ENCODE measurements around the gene ARL5C.

Gene ARL5C

GRCh38 chr17:39173526-39174274 is 7.7 kb upstream of the ARL5C start:
- H3K27me3 ChIP-seq (ENCODE audit: insufficient read depth, low read length): no peaks in the 10 kb centered on the region
- no peak overlapping the region for H3K4me3 ChIP-seq (ENCODE audit: low read depth, low read length)
- no peaks in the 10 kb centered on the region for H3K9me3 ChIP-seq (ENCODE audit: insufficient read depth, low read depth, low read length)
- no peak overlapping the region for H2BK120ac ChIP-seq (ENCODE audit: insufficient read depth, low read length, poor library complexity)
- no peak overlapping the region for H3K18ac ChIP-seq (ENCODE audit: low read length)
- no peaks in the 10 kb centered on the region for H3K79me1 ChIP-seq (ENCODE audit: low read length)
- no peak overlapping the region for H2AK5ac ChIP-seq (ENCODE audit: low read length)
- no peak overlapping the region for H3K9ac ChIP-seq (ENCODE audit: low read length)
- H3K23ac ChIP-seq (ENCODE audit: low read length): no peak overlapping the region
- no peaks in the 10 kb centered on the region for H3K79me2 ChIP-seq (ENCODE audit: control insufficient read depth, insufficient read depth, low read length, poor library complexity)
- no peak overlapping the region for H2AFZ ChIP-seq (ENCODE audit: insufficient read depth, low read length, poor library complexity)
- H3K27ac ChIP-seq (ENCODE audit: low read depth, low read length): no peak overlapping the region
- H3K4me2 ChIP-seq (ENCODE audit: low read length): no peak overlapping the region
- no peak overlapping the region for H4K8ac ChIP-seq (ENCODE audit: low read depth, low read length)
- H3K4me1 ChIP-seq (ENCODE audit: control insufficient read depth in 1 of 2, insufficient read depth in 2 of 2, low read length in 2 of 2): no peaks in the 10 kb centered on the region
- no peak overlapping the region for H4K12ac ChIP-seq (ENCODE audit: low read depth, low read length)
- no peak overlapping the region for H4K91ac ChIP-seq (ENCODE audit: low read depth, low read length)
- H3K4ac ChIP-seq (ENCODE audit: low read depth, low read length): no peak overlapping the region
- peaks cover 0 to 4% of the 10 kb centered on the region in 2 experiments for H3K36me3 ChIP-seq (ENCODE audit: control insufficient read depth in 1 of 2, insufficient read depth in 2 of 2, low read length in 2 of 2)
- DNase-seq: no peak
- H2BK12ac ChIP-seq (ENCODE audit: low read length): no peak overlapping the region
- H3K14ac ChIP-seq (ENCODE audit: low read length): no peak overlapping the region
- no peak overlapping the region for H2BK5ac ChIP-seq (ENCODE audit: low read depth, low read length, poor library complexity)
- WGBS (ENCODE audit: extremely low coverage, insufficient coverage, insufficient read length): no CpG with 5 or more reads among the region's 10 CpGs

- Histone ChIP-seq H3K9me3 (ENCODE audit: insufficient read depth, low read depth, low read length) (no peaks in the 10 kb centered on the region), H4K91ac (ENCODE audit: low read depth, low read length) (no peak overlapping the region), H3K4ac (ENCODE audit: low read depth, low read length) (no peak overlapping the region), H3K14ac (ENCODE audit: low read length) (no peak overlapping the region), H3K4me3 (ENCODE audit: low read depth, low read length) (no peak overlapping the region), H2BK120ac (ENCODE audit: insufficient read depth, low read length, poor library complexity) (no peak overlapping the region), H3K27me3 (ENCODE audit: insufficient read depth, low read length) (no peaks in the 10 kb centered on the region), H2AK5ac (ENCODE audit: low read length) (no peak overlapping the region), H3K36me3 (ENCODE audit: control insufficient read depth in 1 of 2, insufficient read depth in 2 of 2, low read length in 2 of 2) (peaks cover 0 to 4% of the 10 kb centered on the region in 2 experiments), H2BK5ac (ENCODE audit: low read depth, low read length, poor library complexity) (no peak overlapping the region), H3K23ac (ENCODE audit: low read length) (no peak overlapping the region), H3K18ac (ENCODE audit: low read length) (no peak overlapping the region), H4K12ac (ENCODE audit: low read depth, low read length) (no peak overlapping the region), H2AFZ (ENCODE audit: insufficient read depth, low read length, poor library complexity) (no peak overlapping the region), H3K4me2 (ENCODE audit: low read length) (no peak overlapping the region), H3K79me2 (ENCODE audit: control insufficient read depth, insufficient read depth, low read length, poor library complexity) (no peaks in the 10 kb centered on the region), H3K9ac (ENCODE audit: low read length) (no peak overlapping the region), H3K79me1 (ENCODE audit: low read length) (no peaks in the 10 kb centered on the region), H3K27ac (ENCODE audit: low read depth, low read length) (no peak overlapping the region), H2BK12ac (ENCODE audit: low read length) (no peak overlapping the region), H4K8ac (ENCODE audit: low read depth, low read length) (no peak overlapping the region), H3K4me1 (ENCODE audit: control insufficient read depth in 1 of 2, insufficient read depth in 2 of 2, low read length in 2 of 2) (no peaks in the 10 kb centered on the region)
- no peak for DNase-seq
- no CpG with 5 or more reads among the region's 5 CpGs for WGBS (ENCODE audit: extremely low coverage, insufficient coverage, insufficient read length)
Measured at GRCh38 chr17:39173080-39173479, 7.1 kb upstream of the ARL5C start.

- Histone ChIP-seq H3K9me3 (ENCODE audit: insufficient read depth, low read depth, low read length) (no peaks in the 10 kb centered on the region), H3K4me2 (ENCODE audit: low read length) (no peak overlapping the region), H4K8ac (ENCODE audit: low read depth, low read length) (no peak overlapping the region), H3K4me1 (ENCODE audit: control insufficient read depth in 1 of 2, insufficient read depth in 2 of 2, low read length in 2 of 2) (peaks cover 0 to 2% of the 10 kb centered on the region in 2 experiments), H3K4ac (ENCODE audit: low read depth, low read length) (no peak overlapping the region), H3K18ac (ENCODE audit: low read length) (no peak overlapping the region), H2BK120ac (ENCODE audit: insufficient read depth, low read length, poor library complexity) (no peak overlapping the region), H3K27me3 (ENCODE audit: insufficient read depth, low read length) (no peaks in the 10 kb centered on the region), H2AK5ac (ENCODE audit: low read length) (no peak overlapping the region), H3K27ac (ENCODE audit: low read depth, low read length) (no peak overlapping the region), H3K4me3 (ENCODE audit: low read depth, low read length) (no peak overlapping the region), H2AFZ (ENCODE audit: insufficient read depth, low read length, poor library complexity) (no peak overlapping the region), H3K23ac (ENCODE audit: low read length) (no peak overlapping the region), H2BK12ac (ENCODE audit: low read length) (no peak overlapping the region), H3K36me3 (ENCODE audit: control insufficient read depth in 1 of 2, insufficient read depth in 2 of 2, low read length in 2 of 2) (peaks cover 0 to 2% of the 10 kb centered on the region in 2 experiments), H4K12ac (ENCODE audit: low read depth, low read length) (no peak overlapping the region), H3K79me2 (ENCODE audit: control insufficient read depth, insufficient read depth, low read length, poor library complexity) (no peaks in the 10 kb centered on the region), H2BK5ac (ENCODE audit: low read depth, low read length, poor library complexity) (no peak overlapping the region), H3K9ac (ENCODE audit: low read length) (no peak overlapping the region), H4K91ac (ENCODE audit: low read depth, low read length) (no peak overlapping the region), H3K79me1 (ENCODE audit: low read length) (no peaks in the 10 kb centered on the region), H3K14ac (ENCODE audit: low read length) (no peak overlapping the region)
- no peak for DNase-seq
- no CpG with 5 or more reads among the region's 5 CpGs for WGBS (ENCODE audit: extremely low coverage, insufficient coverage, insufficient read length)
Measured at GRCh38 chr17:39171933-39172332, 6.0 kb upstream of the ARL5C start.

- H3K27me3 ChIP-seq (ENCODE audit: insufficient read depth, low read length): peaks cover 4% of the 10 kb centered on the region
- no peaks in the 10 kb centered on the region for H3K79me2 ChIP-seq (ENCODE audit: control insufficient read depth, insufficient read depth, low read length, poor library complexity)
- no peak overlapping the region for H3K14ac ChIP-seq (ENCODE audit: low read length)
- no peak overlapping the region for H3K9ac ChIP-seq (ENCODE audit: low read length)
- H3K4me2 ChIP-seq (ENCODE audit: low read length): no peak overlapping the region
- H3K18ac ChIP-seq (ENCODE audit: low read length): no peak overlapping the region
- no peak overlapping the region for H4K91ac ChIP-seq (ENCODE audit: low read depth, low read length)
- DNase-seq: no peak
- no peak overlapping the region for H4K8ac ChIP-seq (ENCODE audit: low read depth, low read length)
- no peak overlapping the region for H3K4me3 ChIP-seq (ENCODE audit: low read depth, low read length)
- H3K4me1 ChIP-seq (ENCODE audit: control insufficient read depth in 1 of 2, insufficient read depth in 2 of 2, low read length in 2 of 2): peaks cover 10 to 14% of the 10 kb centered on the region in 2 experiments
- no peaks in the 10 kb centered on the region for H3K79me1 ChIP-seq (ENCODE audit: low read length)
- no peak overlapping the region for H2AK5ac ChIP-seq (ENCODE audit: low read length)
- H2BK120ac ChIP-seq (ENCODE audit: insufficient read depth, low read length, poor library complexity): no peak overlapping the region
- H2BK5ac ChIP-seq (ENCODE audit: low read depth, low read length, poor library complexity): no peak overlapping the region
- no CpG with 5 or more reads among the region's 6 CpGs for WGBS (ENCODE audit: extremely low coverage, insufficient coverage, insufficient read length)
- H4K12ac ChIP-seq (ENCODE audit: low read depth, low read length): no peak overlapping the region
- H3K9me3 ChIP-seq (ENCODE audit: insufficient read depth, low read depth, low read length): no peaks in the 10 kb centered on the region
- no peak overlapping the region for H2BK12ac ChIP-seq (ENCODE audit: low read length)
- H2AFZ ChIP-seq (ENCODE audit: insufficient read depth, low read length, poor library complexity): no peak overlapping the region
- no peak overlapping the region for H3K4ac ChIP-seq (ENCODE audit: low read depth, low read length)
- no peak overlapping the region for H3K27ac ChIP-seq (ENCODE audit: low read depth, low read length)
- H3K23ac ChIP-seq (ENCODE audit: low read length): no peak overlapping the region
- no peaks in the 10 kb centered on the region for H3K36me3 ChIP-seq (ENCODE audit: control insufficient read depth in 1 of 2, insufficient read depth in 2 of 2, low read length in 2 of 2)
Measured at GRCh38 chr17:39170558-39170957, 4.6 kb upstream of the ARL5C start.
